HG03139 (cell line): ENCODE results near the gene PPAT.
"Not testable (repeated sequence)": the region's sequence is repeated elsewhere in the genome, so short reads cannot be mapped to it uniquely, and the experiment has no call there.

Experiments
- ATAC-seq: cut with Tn5 transposase; IDR thresholded peaks from one replicate; pipeline ENCODE4 v1.9.1; 2021; ENCODE audit not compliant: unreplicated experiment

Gene PPAT

DNA sequence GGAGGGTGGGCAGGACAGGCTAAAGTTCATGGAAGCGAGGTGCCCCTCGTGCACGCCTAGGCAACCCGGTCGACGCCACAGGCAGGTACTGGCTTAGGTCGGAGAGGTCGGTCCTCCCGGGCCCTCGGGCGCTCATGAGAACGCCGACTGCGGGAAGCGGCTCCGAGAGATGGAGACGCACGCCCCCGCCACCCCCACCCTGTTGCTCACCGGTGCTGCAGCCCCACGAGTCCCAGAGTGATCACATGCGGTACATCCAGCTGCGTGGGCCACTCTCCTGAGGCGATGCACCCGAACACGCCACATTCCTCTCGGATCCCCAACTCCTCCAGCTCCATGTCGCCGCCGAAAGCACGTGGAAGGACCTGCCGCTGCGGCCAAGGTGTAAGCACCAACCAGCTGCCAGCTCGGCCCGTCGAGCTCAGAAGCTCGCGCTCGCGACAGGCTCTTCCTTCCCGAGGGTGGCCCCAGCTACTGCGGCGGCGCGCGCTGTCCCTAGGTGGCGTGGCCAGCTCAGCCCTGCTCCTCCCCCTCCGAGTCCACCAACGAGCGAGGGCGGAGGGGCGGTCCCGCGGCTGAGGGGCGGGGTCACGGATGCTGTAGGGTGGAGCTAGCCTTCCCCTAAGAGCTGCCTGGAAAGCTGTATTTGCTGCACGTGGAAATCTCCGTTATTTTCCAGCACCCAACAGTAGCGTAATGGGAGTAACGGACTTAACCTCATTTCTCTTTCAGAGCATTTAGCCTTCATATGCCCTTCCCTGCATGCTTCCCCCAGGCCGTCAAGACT is at the start of gene PPAT:
Gene PPAT, minus strand, starts transcription at position 476 of the 787 bp plus-strand sequence. Its CDS starts 138 bp downstream, at position 338.
- peak; percentile 76 for ATAC-seq

DNA sequence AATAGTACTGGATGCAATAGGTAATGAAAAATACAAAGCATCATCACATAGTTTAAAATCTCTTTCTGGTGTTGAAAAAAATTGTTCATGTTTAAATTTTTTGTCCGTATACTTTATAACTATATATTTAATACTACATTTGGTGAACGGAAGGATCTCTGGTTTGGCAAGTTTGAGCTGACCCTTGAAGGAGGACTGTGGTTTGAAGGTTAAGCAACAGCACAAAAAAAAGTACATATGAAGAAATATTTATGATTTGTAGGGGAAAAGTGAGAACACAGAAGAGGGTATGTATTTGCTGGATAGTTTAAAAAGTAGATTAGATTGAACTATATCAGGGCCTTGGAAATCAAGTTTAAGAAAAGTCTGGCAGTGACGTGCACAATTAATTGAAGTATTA is 45.3 kb upstream of the PPAT start:
- ATAC-seq: no peak

DNA sequence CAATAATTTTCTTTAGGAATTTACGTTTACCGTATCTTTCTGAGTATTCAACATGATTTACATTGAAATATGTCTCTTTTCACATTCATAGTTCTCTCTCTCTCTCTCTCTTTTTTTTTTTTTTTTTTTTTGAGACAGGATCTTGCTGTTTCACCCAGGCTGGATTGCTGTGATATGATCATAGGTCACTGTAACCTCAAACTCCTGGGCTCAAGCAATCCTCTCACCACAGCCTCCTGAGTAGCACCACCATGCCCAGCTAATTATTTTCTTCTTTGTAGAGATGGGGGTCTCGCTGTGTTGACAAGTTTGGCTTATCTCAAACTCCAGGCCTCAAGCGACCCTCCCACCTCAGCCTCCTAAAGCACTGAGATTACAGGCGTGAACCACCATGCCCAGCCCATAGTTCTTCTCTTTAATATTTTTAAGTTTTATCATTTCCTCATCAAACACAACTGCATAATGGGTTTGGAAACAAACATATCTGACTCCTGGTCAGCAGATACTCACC is 41.8 kb upstream of the PPAT start:
- ATAC-seq: no peak

DNA sequence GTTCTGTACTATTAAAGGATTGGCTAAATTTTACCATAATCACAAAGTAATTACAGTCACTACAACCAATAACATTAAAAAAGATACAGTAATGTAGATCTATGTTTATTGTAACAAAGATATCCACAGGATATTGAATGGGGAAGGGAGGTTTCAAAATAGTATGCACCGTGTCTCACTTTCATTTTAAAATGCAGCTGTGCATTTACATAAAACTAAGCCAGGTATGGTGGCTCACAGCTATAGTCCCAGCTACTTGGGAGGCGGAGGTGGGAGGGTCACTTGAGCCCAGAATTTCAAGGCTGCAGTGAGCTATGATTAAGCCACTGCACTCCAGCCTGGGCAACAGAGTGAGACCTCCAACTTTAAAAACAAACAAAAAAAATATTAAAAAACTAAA is 40.5 kb upstream of the PPAT start:
- ATAC-seq: no peak

DNA sequence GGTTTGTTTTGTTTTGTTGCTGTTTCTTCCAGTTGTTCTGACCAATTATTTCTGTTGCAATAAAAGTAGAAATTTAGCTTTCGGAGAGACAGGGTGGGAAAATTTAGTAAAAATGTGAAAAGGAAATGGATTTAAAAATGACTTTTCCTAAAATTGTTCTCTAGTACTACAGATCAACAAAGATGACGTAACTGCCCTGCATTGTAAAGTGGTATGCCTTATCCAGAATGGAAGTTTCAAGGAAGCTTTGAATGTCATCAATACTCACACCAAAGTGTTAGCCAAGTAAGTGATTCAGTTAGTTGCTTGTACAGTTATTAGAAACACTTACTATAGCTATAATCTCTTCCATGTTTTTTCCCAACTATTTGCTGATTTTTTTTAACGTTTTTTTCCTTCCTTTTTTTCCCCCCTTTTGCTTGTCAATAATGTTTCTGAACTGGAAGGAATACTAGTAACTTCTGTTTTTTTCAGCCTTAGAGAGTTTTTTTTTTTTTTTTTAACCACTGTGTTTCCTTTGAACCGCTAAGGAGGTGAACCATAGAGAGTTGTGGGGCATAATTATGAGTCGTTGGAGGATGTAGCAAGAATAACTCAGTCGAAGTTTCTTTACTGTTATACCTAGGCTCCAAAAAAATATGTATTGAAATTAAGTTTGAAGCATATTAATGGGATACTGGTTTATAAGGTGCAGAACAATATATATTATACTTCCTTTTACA is 34.2 kb upstream of the PPAT start:
- ATAC-seq: no peak

DNA sequence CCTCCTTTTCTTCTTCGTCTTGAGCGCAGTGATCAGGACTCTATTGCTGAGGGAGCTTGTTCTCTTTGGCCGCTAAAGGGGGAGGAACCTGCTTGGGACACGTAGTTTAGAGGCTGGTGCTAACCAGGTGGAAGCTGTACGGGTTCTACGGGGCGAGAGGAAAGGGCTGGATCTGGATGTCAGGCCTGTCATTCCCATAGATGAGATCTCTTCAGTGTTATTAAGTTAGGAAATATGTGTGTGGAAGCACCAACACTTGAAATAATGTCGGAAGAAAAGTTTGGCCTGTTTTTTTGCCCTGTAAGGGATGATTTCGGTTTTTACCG is 32.6 kb upstream of the PPAT start:
- ATAC-seq: peak; percentile 28

DNA sequence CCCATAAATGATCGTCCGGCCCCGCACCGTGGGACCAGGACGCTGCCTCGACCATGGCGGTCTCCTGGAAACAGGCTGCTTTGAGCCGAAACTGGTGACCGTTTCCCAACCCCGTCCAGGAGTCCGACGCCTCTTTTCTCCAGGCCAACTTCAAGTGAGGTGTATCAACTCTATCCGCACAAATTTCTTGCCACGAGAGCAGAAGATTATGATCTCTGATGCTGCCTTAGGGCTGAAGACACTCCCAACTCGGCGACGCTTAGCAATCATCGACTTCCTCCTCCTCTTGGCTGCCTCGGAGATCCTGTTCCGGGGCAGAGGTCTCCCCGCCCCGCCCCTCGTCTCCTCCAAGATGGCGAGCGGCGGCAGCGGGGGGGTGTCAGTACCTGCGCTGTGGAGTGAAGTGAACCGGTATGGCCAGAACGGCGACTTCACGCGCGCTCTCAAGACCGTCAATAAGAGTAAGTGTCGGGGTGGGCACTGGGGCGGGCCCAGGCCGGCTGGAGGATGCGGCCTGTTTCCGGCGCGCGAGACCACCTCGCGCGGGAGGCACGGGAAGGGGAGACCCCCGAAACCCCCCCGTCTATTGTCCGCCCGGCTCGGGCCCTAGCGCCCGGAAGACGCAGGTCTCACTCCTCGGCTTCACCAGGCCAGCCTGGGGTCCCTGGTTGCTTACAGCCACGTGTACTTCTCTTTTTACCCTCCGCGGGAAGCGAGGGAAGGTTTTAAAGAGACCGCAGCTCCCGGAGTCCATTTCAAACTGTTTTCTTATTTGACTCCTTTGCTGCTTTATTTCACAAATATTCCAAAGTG is 32.1 kb upstream of the PPAT start, which contains the start of gene SRP72:
Gene SRP72, plus strand, starts transcription at position 334 of the 813 bp plus-strand sequence. Its CDS starts 19 bp downstream, at position 353.
- peak; percentile 93 for ATAC-seq

DNA sequence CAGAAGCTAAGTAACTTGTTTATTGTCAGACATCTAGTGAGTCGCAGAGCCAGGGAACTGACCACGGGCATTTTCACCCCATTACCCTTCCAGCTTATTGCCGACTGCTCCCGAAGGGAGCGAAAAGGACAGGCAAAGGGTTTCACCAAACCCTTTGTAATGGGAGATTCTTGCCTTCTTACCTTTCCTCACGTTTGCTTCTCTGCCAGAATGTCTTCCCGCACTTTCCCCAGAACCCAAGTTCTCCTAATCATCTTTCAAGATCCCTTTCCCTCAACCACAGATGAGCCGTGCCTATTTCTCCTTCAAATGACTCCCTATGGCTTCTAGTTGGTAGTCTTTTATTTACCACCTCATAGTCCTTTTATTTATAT is 31.5 kb upstream of the PPAT start:
- ATAC-seq: no peak

DNA sequence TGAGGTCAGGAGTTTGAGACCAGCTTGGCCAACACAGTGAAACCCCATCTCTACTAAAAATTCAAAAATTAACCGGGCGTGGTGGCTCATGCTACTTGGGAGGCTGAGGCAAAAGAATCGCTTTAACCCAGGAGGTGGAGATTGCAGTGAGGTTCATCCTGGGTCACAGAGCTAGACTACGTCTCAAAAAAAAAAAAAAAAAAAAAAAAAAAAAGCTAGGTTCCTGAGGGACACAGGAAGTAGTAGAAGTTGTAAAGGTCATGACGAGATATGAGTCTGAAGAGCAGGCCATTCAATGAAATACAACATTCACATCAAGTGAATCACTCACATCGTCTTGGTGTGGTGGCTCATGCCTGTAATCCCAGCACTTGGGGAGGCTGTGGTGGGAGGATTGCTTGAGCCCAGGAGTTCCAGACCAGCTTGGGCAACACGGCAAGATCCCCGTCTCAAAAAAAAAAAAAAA is 30.9 kb upstream of the PPAT start:
- not testable (repeated sequence) for ATAC-seq

DNA sequence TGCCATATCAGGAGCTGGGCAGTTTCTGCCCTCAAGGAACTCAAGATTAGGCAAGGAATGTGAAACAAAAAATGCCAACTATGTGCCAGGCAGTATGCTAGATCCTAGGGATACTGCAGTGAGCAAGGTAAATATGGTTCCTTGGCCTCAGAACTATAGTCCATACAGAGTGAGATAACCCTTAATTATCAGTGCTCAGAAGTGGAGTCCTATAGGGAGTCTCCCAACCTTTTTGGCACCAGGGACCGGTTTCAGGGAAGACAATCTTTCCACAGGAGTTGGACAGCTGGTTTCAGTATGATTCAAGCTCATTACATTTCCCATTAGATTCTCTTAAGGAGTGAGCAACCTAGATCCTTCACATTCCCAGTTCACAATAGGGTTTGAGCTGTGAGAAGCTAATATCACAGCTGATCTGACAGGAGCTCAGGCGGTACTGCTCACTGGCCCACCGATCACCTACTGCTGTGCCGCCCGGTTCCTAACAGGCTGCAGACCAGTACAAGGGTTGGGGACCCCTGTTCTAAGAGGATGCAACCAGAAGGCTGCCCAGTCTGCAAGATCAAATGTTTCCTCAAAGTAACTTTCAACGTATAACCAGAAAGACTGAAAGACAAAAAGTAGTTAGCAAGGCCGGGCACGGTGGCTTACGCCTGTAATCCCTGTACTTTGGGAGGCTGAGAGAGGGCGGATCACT is 30.3 kb upstream of the PPAT start:
- ATAC-seq: no peak

DNA sequence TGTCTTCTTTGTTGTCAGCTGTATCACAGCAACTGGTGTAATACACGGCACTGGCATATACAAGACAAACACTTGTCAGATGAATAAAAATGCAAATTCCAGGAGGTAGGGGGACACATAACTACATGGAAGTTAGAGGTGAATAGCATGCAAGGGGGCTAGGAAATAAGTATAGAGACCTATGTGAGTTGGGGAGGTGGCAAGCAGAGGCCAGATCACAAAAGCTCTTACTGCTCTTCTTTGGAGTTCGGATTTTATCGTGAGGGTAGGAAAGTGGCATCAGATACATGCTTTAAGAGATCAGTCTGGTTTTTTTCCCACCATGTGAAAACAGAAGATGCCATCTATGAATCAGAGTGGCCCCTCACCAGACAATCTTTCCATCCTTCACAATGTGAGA is 29.2 kb upstream of the PPAT start:
- ATAC-seq: no peak

DNA sequence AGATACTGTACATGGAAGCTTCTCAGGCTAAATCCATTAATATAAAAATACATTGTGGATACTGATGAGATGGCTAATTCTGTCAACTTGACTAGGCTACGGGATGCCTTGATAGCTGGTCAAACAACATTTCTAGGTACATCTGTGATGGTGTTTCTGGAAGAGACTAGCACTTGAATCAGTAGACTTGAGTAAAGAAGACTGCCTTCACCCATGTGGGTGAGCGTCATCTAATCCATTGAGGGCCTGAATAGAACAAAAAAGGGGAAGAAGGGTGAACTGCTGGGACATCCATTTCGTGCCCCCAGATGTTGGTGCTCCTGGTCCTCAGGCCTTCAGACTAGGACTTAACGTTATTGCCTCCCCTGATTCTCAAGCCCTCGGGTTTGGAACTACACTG is 28.3 kb upstream of the PPAT start:
- ATAC-seq: no peak

DNA sequence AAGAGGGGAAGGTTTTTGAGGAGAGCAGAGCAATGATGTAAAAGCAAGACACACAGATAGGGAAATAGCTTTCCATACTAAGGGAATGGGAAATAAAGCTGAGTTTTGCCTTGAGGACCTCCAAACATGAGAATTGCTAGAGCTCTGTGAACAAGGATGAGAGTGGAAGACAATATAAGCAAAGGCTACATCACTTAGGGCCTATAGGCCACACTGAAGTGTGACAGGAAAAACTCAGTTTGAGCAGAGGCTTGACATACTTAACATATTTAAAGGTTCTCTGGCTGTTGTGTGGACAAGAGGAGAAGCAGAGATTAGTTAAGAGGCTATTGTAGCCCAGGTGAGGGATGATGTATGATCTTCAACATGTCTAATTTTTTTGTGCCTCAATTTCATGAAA is 26.7 kb upstream of the PPAT start:
- ATAC-seq: no peak

DNA sequence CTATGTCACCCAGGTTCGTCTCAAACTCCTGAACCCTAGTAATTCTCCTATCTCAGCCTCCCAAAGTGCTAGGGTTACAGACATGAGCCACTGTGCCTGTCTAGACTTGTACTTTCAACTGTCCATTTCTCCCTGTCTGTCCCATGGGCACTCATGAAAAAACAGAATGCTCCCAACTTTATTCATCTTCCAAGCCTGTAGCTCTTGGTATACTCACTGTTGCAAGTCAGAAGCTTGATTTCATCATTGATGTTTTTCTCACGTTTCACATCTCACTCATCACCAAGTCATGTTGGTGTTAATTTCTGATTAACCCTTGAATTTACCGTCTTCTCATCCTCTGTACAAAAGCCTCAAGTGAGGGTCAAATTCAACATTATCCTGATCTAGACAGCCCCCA is 24.7 kb upstream of the PPAT start:
- ATAC-seq: no peak

DNA sequence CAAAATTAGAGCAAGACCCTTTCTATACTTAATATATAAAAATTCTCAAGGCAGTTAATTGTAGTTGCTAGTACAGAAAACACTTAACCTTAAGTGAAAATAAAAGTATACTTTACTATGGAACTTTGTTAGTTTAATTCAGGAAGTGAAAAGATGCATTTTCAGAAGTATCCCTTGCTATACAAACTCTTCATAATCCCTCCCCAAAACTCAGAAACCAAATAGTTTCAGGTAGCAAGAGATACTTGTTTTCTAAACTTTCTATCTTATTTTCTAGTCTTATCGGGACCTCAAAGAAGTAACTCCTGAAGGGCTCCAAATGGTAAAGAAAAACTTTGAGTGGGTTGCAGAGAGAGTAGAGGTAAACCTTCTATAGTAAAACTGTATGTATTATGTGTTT is 14.9 kb upstream of the PPAT start:
- no peak for ATAC-seq

DNA sequence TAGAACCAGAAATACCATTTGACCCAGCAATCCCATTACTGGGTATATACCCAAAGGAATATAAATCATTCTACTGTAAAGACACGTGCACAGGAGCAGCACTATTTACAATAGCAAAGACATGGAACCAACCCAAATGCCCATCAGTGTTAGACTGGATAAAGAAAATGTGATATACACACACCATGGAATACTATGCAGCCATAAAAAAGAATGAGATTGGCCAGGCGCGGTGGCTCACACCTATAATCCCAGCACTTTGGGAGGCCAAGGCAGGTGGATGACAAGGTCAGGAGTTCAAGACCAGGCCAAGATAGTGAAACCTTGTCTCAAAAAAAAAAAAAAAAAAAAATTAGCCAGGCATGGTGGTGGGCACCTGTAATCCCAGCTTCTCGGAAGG is 14.1 kb upstream of the PPAT start:
- ATAC-seq: not testable (repeated sequence)

DNA sequence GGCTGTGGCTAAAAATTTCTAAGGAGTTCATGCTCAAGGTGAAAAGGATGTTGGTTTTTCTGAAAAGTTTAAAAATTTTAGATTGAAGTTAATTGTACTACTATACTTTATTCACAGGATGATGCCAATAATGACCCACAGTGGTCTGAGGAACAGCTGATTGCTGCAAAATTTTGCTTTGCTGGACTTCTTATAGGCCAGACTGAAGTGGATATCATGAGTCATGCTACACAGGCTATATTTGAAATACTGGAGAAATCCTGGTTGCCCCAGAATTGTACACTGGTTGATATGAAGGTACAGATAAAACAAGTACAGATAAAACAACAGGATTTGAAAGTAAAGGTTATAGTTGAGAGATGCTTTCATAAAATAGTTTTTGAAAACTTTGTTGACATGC is 12.9 kb upstream of the PPAT start:
- ATAC-seq: no peak

DNA sequence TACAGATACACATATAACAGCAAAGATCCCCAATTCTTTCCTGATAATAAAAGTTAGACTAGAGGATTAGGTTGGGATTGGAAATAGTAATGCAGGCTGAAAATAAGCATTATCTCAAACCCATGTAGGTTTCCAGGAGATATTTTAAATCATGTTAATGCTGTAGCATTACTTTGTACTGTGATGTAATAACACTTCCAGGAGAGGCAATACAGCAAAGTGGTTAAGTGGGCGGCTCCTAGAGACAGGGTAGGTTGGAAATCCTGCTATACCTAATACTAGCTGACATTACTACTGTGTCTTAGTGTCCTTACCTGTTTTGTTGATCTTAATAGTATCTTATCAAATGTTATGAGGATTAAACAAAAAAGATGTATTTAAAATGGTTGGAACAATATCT is 10.3 kb upstream of the PPAT start:
- no peak for ATAC-seq

DNA sequence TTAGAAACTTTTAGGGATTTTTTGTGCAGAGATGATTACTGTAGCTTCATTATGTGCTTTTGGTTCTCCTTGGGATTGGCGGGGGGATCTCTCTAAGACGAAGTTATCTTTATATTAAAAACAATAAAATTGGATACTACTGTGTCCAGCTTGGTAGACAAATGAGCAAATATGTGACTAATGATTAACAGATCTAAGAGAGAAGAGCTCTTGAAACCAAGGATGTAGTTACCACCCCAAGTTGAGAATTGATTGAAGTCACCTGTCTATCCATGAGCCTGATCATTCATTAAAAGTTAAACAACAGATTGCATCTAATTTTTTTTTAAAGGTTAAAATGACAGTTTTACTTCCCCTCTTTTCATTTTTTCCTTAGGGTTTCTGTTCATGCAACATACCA is 9.3 kb upstream of the PPAT start:
- ATAC-seq: no peak

DNA sequence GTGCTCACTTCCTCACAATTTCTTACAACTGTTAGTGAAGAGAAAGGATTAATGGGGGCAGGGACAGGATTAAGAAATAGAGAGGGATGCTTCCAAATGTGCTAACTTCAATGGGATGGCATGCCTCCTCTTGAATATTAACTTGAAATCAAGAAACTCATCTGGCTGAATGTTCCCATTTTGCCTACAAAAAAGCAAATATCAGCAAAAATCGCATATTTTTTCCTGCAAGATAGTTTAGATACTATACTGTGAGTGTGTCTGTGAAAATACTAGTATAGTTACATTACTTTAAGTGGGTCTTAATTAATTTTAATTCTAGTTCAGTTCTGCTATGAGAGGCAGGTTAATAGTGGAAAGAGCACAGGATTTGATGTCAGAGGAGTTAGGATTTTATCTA is 5.6 kb upstream of the PPAT start:
- ATAC-seq: no peak

DNA sequence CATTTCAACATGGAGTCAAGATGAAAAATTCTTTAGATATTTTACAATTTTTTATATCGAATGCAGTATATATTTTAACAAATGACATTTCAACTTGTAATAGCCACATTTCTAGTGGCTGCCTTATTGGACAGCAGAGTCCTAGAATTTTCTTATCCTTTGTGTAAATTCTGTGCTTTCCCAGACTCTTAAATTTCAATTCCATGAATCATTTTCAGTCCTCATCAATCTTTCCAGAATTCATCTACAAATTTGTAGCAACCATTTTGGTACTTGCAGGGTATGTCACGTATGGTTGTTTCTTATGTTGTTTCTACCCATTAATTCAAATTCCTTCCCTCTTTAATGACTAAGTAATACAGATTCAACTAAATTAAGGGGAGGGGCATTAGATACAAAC is 3.4 kb upstream of the PPAT start:
- no peak for ATAC-seq
